AG09319 (cell line): ENCODE measurements around the gene DTX3.
"Not testable (repeated sequence)": the region's sequence is repeated elsewhere in the genome, so short reads cannot be mapped to it uniquely, and the experiment has no call there.

Experiments
- DNase-seq: peaks from one replicate; pipeline ENCODE4 v3.0.0-alpha.2; 2010; ENCODE audit warnings: low read depth; ENCODE audit errors: extremely low read depth
- CTCF ChIP-seq: IDR thresholded peaks from 2 replicates; pipeline ENCODE4 v1.5.1; 2011; ENCODE audit warnings: low read depth, mild to moderate bottlenecking, inconsistent platforms, low read length, moderate library complexity

DTX3 gene

DNA sequence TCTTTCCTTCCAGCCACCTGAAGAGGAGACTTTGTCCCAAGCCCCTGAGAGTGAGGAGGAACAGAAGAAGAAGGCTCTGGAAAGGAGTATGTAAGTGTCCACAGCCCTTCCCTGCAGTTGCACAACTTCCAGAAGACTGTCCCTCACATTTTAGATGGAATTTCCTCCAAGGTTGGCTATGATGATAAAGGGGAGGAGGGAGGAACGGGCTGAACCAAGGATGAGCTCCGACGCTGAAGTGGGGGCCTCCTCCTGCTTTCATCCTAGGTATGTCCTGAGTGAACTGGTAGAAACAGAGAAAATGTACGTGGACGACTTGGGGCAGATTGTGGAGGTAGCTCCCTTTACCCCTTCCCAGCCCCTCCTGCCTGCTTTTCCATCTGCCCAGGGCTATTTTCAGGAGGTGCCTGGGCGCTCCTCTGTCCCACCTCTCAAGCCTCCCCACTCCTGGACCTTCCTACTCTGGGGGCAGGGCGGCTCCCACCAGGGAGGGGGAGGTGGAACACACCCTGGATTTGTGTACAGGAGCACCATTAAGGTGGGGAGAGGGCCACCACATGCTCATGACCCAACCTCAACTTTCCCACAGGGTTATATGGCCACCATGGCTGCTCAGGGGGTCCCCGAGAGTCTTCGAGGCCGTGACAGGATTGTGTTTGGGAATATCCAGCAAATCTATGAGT lies 8.9 kb downstream of the DTX3 start:
- no peak for TF ChIP-seq CTCF
- DNase-seq: no peak

DNA sequence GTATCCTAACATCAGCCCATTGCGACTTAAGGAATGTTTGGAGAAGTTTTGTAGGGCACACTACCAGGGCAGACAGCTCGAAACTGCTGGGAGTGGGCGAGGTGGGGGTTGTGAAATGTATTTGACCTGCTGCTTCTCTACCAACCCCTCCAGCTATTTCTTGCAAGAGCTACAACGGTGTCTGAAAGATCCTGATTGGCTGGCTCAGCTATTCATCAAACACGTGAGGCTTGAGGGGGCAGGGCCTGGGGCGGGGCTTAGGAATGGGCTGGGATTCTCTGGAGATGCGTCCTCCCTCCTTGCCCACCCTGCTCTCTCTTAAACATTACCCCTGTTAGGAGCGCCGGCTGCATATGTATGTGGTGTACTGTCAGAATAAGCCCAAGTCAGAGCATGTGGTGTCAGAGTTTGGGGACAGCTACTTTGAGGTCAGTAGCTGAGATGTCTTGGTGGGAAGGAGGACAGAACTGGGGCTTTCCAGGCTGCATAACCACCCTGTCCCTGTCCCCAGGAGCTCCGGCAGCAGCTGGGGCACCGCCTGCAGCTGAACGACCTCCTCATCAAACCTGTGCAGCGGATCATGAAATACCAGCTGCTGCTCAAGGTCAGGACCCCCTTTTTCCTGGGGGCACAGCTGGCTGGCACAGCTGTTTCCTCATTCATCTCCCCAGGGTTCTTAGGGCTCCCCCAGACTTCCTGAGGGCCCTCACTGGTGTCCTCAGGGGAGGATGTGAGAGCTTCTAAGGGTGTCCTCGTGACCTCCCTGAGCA lies 9.7 kb downstream of the DTX3 start:
- no peak for TF ChIP-seq CTCF

DNA sequence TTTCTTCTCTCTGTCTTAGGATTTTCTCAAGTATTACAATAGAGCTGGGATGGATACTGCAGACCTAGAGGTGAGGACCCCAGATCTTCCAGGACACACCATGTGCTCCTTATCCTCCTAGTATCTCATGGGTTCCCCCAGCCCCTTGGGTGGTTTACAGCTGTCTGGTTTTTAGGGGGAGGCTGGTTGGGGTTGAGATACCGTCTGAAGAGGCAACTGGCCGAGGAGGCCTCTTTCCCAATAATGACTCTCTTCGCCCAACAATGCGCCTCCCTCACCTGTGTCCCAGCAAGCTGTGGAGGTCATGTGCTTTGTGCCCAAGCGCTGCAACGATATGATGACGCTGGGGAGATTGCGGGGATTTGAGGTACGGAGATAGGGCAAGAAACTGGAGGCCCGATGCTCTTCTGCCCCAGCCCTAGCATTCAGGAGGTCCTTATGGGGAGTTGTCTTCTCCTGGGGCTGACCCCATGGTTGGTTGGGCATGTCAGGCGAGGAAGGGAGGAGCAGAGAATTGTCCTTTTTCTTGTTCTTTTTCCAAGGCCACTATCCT lies 10.4 kb downstream of the DTX3 start:
- no peak for TF ChIP-seq CTCF
- DNase-seq: no peak

More for the DNA sequence above, 9.7 kb downstream of the DTX3 start:
- no peak for DNase-seq

GRCh38 chr12:57615637-57616036 lies 11.0 kb downstream of the DTX3 start:
- no peak for DNase-seq
- TF ChIP-seq CTCF: no peak

- no peak for TF ChIP-seq CTCF
- DNase-seq: no peak
These were observed 11.9 kb downstream of the DTX3 start for GRCh38 chr12:57616383-57617101.

DNA sequence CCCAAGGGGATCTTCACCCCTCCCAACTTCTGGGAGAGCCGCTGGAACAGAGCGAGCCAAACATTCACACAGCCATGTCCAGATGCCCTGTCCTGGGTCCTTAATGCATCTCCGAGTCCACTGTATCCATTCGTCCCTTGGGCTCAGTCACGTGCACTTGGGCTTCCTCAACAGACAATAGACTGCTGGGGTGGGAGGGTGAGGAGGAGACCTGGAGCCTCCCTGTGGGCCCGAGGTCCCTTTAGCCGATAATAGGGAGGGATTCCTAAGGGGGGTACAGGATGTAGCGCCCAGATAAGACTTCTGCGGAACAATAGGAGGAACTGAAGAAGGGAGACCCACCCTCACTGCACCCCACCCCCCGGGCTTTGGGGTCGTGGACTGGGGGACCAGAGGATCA lies 13.3 kb downstream of the DTX3 start:
- TF ChIP-seq CTCF: no peak
- no peak for DNase-seq

- not testable (repeated sequence) for DNase-seq
These were observed 13.8 kb downstream of the DTX3 start for GRCh38 chr12:57618431-57618830.
